HG03025 (cell line): Measurements from ENCODE around the gene XRRA1.
"Not testable (repeated sequence)": the region's sequence is repeated elsewhere in the genome, so short reads cannot be mapped to it uniquely, and the experiment has no call there.

Experiments used
- ATAC-seq: cut with Tn5 transposase; IDR thresholded peaks from one replicate; pipeline ENCODE4 v1.9.1; 2021; ENCODE audit warnings: mild to moderate bottlenecking, moderate library complexity; ENCODE audit not compliant: unreplicated experiment, low FRiP score

Gene XRRA1

DNA sequence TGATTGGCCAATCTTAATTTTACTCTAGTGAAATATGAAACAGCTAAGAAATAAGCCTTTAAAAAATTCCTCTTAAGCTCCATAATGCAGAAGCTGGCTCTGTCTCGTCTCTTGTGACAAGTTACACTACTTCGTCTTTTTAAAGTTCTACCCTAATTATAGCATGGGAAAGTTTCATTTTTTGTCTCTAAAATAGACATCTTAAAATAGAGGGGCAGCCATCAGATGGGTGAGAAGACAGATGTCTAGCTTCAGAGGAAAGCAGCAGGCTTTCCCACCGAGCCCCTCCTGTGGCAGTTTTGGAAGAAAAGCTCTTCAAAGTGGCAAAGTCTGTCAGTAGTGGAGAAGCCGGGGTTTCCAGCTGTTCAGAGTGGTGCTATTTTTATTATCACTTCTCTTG lies 39.5 kb downstream of the XRRA1 start:
- no peak for ATAC-seq

DNA sequence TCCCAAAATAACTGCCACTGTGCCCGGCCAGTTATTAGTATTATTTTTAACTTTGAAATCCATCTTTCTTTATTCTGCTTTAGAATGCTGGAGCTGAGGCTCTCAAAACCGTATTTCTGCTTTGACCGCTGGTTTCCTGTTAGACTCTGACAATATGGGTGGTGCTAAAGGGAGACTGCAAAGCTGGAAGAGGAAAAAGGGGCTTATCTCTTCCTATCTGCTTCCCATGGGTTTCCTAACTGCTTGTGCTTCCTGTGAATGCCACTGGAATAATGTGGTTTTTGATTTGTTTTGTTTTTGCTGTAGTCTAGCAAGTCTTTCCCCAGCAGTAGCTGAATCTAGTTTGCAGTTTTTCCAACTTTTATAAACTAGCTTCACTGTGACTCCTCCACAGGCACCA lies 43.6 kb downstream of the XRRA1 start:
- ATAC-seq = no peak

DNA sequence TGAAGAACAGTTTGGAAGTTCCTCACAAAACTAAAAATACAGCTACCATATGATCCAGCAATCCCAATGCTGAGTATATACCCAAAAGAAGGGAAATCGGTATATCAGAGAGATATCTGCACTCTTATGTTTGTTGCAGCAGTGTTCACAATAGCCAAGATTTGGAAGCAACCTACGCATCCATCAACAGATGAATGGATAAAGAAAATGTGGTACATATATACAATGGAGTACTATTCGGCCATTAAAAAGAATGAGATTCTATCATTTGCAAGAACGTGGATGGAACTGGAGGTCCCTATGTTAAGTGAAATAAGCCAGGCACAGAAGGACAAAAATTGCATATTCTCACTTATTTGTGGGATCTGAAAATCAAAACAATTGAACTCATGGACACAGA lies 46.5 kb downstream of the XRRA1 start:
- ATAC-seq = no peak

DNA sequence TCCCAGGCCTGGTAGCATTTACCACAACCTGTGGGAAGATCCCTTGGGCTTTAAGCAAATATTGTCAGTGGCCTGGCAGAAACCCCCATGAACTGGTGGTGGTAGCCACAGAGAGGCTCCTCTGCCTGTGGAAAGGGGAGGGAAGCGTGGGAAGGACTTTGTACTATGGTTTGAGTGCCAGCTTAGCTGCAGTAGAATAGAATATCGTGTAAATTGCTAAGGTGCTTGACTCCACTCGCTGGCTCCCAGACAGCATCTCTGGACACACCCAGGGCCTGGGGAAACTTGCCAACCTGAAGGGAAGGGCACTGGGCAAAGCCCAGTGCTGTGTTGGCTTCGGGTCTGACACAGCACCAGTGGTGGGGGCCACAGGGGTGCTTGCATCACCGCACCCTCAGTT lies 52.6 kb downstream of the XRRA1 start:
- no peak for ATAC-seq

DNA sequence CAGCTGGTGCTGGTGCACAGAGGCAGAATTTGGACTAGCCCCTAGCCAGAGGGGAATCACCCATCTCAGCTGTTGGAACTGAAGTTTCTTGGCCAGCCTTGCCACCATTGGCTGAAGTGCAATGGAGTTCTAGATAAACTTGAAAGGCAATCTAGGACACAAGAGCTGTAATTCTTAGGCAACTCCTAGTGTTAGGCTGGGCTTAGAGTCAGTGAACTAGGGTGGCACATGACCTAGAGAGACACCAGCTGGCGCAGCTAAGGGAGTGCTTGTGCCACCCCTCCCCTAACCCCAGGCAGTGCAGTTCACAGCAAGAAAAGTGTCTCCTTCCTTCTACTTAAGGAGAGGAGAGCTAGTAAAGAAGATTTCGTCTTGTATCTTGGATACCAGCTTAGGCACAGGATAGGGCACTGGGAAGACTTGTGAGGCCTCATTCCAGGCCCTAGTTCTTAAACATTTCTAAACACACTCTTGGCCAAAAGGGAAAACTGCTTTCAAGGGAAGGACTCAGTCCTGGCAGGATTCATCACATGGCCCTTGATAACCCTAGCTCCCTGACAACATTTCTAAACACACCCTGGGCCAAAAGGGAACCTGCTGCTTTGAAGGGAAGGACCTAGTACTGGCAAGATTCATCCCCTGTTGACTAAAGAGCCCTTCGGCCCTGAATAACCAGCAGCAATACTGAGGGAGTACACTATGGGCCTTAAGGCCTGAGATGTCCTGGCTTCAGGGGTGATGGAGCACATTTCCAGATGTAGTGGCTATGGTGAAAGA lies 53.4 kb downstream of the XRRA1 start:
- ATAC-seq = no peak

DNA sequence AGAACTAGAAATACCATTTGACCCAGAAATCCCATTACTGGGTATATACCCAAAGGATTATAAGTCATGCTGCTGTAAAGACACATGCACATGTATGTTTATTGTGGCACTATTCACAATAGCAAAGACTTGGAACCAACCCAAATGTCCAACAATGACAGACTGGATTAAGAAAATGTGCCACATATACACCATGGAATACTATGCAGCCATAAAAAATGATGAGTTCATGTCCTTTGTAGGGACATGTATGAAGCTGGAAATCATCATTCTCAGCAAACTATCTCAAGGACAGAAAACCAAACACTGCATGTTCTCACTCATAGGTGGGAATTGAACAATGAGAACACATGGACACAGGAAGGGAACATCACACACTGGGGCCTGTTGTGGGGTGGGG lies 55.9 kb downstream of the XRRA1 start:
- not testable (repeated sequence) for ATAC-seq

DNA sequence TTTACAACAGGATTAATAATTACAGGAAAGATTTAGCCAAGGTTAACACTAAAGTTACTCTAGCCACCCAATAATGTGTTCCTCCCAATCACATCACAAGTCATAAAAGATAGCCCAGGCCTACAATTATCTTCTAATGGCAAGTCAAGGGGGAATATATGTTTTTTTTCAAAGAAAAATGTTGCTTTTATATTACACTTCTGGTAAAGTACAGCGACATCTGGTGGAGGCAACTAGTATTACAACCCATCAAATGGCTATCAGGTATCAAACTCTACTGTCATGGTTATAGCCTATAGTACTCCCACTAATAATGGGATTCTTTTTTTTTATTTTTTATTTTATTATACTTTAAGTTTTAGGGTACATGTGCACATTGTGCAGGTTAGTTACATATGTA lies 71.8 kb downstream of the XRRA1 start:
- ATAC-seq = no peak

DNA sequence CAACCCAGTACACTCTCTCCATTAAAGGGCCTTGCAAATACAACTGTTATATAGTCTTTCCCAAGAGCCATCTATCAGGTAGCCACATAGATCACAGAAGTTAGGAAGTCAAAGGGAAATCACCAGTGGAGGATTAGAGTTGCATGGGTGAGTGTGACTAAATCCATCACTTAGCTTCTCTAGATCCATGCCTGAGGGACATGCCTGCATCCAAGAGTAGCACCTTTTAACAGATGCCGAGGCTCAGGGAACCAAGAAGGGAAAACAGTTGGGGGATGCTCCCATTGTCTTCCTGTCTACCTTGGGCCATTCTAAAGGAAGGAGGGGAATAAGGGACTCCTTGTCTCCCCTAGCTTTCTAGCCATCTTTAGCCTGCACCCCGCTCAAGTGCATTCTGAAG lies 77.9 kb downstream of the XRRA1 start:
- no peak for ATAC-seq

DNA sequence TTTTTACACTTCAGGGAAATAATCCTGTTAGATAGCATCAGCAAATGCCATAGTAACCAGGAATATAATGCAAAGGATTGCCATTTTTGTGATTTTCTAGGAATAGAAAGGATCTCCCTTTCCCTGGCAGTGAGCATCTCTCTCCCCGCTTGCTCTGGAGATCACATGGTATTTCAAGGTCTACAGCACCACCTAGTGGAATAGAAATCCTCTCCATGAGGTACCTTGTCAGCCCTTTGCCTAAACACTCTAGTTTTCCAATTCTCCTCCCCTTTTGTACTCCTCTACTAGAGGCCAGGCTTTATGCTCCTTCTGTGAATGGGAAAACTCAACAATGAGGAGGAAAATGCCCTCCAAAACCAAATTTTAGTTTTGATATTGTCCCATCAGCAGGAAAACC lies 78.4 kb downstream of the XRRA1 start:
- no peak for ATAC-seq

DNA sequence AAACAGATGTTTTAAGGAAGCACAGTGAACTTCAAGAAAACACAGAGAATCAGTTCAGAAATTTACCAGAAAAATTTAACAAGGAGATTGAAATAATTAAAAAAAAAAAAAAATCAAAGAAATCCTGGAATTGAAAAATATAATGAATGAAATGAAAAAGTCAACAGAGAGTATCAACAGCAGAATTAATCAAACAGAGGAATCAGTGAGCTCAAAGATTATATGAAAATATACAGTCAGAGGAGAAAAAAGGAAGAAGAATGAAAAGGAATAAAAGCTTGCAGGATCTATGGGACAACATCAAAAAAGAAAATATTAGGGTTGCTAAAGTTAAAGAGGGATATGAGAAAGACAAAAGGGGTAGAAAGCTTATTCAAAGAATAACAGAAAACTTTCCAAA lies 82.3 kb downstream of the XRRA1 start:
- no peak for ATAC-seq

DNA sequence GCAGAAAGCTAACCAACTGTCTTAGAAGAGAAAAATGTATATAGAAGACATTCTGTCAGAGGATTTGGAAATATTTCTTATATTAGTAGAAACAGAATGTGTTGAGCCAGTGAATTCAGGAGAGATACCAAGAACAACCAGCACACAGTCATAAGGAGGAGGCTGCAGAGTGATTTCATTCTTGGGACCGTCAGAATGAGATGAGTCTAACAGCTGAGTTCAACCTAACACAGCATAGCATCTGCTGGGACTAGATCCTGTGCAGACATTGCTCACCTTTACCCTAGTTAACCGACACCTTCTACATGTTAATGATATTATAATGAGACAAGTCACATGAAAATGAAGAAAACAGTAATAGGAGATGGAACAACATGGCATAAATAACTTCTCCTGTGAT lies 85.5 kb downstream of the XRRA1 start:
- no peak for ATAC-seq

DNA sequence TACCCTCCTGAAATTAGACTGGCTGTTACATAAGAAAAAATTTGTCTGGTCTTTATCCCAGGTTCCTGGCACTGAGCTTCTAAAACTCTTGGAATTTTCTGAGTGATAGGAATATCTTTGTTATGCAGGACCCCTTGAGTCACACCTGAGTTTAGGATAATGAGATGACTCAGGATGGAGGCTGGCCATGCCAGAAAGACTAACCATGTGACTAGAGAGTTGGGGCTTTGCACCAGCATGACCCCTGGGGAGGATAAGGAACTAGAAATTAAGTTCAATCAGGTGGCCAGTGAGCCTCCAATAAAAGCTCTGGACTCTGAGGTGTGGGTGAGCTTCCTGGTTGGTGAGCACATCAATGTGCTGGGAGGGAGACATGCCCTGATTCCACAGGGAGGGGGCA lies 88.1 kb downstream of the XRRA1 start:
- no peak for ATAC-seq

DNA sequence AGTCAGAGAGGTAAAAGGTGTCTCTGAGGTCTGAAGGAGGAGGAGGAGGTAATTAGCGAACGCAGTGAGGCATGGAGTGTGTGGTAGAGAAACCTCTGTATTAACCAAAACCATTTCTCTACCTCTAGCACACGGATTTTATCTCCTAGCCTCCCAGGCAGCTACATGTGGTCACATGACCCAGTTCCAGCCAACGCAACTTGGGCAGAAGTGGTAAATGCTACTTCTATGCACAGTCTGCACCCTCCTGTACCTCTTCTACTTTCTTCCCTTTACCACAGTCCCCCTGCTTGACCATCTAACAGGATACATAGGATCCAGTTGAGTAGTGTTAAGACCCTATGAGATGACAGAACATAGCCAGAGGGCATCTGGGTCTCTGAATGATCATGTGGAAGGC lies 95.7 kb downstream of the XRRA1 start:
- no peak for ATAC-seq

DNA sequence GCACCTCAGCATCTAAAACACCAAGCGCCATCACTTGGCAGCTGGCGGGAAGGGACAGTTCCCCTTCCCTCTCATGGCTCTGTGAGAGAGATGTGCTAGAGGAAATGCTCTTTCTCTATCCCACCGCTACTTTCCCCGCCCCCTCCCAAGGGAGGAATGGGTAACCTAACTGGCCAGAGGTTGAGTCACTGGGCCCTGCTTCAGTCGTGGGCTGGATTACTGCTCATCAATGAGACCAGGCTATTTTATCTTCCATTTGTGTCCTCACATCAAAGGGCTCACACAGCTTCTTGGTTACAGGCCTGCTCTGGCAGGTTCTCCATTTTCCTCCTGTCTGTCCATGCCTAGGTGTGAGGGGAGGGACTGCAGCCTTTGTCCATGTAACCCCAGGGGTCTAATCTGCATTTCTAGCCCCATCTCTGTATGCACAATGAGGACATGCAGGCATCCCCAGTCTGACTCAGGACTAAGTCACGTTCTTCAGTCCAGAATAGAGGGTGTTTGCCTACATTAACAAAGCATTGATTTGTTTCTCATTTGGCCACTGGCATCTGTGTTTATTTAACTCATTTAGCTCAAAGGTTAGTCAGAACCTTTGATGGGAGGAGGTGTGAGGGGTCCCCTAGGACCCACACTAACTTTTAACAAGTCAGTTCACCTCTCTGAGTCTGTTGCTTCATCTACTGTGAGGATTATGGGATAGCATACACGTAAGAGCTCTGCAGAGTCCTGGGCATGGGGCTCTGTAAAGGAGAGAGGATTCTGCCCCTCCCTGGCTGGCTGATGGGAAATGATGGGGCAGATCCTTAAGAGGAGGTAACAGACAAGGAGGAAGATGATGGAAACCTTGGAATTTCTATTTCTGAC lies 99.1 kb downstream of the XRRA1 start:
- no peak for ATAC-seq

DNA sequence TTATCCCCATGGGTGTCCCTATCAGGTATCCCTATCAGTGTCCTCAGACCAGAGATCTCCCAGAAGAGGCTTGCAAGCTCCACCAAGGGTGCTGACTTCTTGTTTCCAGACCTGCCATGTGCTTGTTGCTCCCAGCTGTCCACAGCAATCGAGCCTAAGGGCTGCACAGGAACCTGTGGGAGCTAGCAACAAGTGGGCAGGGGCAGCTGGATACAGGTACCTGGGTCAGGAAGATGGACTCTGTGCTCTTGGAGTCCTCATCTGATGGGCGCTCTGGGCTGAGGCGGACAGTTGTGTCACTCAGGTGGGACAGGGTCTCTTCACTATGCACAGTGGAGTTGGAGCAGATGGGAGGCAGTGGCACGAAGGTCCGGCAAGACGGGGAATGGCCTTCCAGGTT lies 101.0 kb downstream of the XRRA1 start:
- no peak for ATAC-seq

DNA sequence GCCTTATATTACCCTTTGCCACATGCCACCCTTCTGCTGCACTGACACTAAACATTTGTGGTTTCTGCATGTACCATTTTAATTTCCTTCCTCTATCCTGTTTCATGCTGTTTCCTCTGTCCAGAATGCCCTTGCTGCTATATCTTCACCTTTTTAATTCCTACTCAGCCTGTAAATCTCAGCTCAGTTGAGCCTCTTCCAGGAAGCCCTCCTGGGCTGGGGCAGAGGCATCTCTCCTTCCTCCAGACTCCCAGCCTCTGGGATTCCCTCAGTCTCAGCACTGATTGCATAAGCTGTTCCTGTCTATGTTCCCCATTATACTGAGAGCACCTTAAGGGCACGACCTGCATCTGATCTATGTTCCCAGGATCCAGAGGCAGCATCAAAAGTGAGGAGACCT lies 101.5 kb downstream of the XRRA1 start:
- ATAC-seq = no peak

DNA sequence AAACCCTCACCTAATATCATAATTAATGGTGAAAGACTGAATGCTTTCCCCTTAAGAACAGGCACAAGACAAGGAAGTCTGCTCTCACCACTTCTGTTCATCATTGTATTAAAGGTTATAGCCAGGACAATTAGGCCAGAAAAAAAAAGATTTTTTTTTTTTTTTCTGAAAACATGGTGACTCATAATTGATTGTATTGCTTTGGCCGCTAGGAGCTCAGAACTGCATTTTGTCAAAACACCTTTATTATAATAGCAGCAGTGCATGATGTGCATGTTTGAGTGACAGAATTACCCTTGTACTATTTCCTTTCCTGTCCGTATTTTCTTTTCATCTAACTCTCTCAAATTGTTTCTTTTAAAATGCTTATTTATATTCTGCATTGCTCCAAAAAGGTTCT lies 102.1 kb downstream of the XRRA1 start:
- no peak for ATAC-seq

DNA sequence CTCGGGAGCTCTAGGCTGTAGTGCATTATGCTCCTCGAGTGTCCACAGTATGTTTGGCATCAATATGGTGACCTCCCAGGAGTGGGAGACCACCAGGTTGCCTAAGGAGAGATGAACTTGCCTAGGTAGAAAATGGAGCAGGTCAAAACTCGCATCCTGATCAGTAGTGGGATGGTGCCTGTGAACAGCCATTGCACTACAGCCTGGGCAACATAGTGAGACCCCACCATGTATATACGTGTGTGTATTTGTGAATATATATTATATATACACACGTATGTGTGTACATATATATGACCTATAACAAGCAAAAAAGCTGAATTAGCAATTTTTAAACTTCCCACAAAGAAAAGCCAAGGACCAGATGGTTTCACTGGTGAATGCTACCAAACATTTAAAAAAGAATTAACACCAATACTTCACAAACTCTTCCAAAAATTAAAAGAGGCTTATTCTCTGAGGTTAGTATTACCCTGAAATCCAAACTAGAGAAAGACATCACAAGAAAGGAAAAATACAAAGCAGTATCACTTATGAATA lies 102.8 kb downstream of the XRRA1 start:
- no peak for ATAC-seq

DNA sequence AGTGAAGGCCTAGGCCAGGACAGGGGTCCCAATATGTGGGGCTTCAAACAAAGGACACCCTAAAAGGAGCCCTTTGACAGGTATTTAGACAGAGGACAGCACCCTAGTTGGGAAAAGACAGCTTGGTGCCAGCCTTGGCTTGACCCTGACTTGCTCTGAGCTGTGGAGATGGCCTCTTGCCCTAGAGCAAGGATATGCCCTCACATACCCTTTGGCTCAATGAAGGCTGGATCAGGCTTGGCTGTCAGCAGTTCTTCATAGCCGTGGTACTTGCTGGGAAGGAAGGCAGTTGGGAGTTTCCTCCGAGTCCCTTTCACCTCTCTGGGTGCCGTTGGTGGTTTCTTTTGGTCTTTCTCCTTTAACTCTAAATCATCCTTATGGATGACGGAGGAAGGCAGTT lies 104.0 kb downstream of the XRRA1 start:
- no peak for ATAC-seq

DNA sequence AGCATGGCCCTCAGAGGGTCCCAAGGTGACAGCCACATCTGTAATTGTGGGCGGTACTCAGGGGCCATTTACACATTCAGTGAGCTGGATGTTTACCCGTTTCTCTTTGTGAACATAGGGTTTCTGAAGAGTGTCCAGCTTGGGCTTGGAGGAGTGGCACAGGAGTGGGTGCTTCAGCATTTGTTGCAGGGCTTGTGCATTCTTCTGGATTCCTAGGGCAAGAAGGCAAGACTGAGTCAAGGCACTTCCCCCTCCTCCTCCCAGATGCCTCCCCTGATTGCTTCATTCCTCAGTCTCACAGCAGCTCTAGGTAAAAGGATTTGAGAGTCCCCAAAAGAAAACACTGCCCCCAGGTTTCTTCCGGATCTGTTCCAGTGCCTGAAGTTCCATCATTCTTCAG lies 104.8 kb downstream of the XRRA1 start:
- no peak for ATAC-seq

DNA sequence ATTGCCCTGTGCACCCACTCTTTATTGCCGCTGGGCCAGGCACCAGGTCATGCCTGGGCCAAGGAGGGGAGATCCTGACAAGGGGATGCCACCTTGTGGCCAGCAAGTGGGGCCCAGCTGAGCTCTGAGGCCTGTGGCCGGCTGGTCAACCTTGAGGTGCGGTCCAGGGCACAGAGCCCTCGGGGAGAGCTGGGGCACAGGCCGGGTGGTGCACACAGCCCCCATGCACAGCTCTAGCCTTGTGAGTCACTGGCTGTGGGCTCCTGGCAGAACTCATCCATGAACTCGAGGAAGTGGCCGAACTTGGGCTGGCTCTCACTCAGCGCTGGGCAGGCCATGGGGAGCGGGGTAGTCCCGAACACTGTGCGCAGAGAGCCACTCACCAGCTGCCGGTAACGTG lies 105.9 kb downstream of the XRRA1 start:
- ATAC-seq = no peak

DNA sequence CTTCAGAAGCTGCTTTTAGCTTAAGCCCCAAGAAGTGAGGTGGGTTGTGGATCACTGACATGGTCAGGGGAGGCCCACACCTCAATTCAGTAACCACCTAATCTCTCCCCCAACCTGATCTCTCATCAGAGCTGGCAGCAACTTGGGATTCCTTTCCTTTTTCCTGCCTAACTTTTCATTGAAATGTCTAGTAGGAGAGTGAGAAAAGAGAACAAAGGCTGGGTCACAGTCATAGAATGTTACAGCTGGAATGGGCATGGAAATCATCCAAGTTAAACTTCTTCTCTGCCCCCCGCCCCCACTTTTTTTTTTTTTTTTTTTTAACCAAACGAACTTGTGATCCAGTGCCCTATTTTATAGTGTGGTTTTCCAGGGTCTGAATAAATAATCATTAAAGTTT lies 108.4 kb downstream of the XRRA1 start:
- no peak for ATAC-seq
